HepG2 (cell line): ENCODE measurements around the gene CAVIN2.
A peak's percentile ranks its signal among the peaks of the same experiment; 100 is the strongest.

Experiments
- BHLHE40 ChIP-seq: IDR thresholded peaks from 2 replicates; pipeline ENCODE4 v1.6.1; 2011; ENCODE audit warnings: low read length, improper control_type of control experiment
- DNMT1 ChIP-seq: sonication (generic); formaldehyde crosslinking; IDR thresholded peaks from 2 replicates; pipeline ENCODE4 v1.5.1; 2020; ENCODE audit warnings: mild to moderate bottlenecking, missing genetic modification reagents
- KDM1A ChIP-seq: IDR thresholded peaks from 2 replicates; pipeline ENCODE4 v1.6.1; 2016; ENCODE audit warnings: missing compliant biosample characterization
- MTA1 ChIP-seq: sonication (generic); formaldehyde crosslinking; IDR thresholded peaks from 2 replicates; pipeline ENCODE4 v1.4.0; 2020; ENCODE audit warnings: missing genetic modification reagents, mild to moderate bottlenecking, borderline replicate concordance
- RARG ChIP-seq: sonication (generic); formaldehyde crosslinking; IDR thresholded peaks from 2 replicates; pipeline ENCODE4 v1.4.0; 2020; ENCODE audit warnings: low read depth, mild to moderate bottlenecking, missing genetic modification reagents
- SMAD1 ChIP-seq: sonication (generic); formaldehyde crosslinking; IDR thresholded peaks from 2 replicates; pipeline ENCODE4 v1.4.0; 2020; ENCODE audit warnings: missing genetic modification reagents, low read depth, mild to moderate bottlenecking, borderline replicate concordance
- ZNF282 ChIP-seq: fragments of 450-650 bp; IDR thresholded peaks from 2 replicates; pipeline ENCODE4 v1.6.1; 2018; ENCODE audit not compliant: partially characterized antibody
- ZNF530 ChIP-seq: sonication (generic); formaldehyde crosslinking; IDR thresholded peaks from 2 replicates; pipeline ENCODE4 v1.5.0; 2020; ENCODE audit warnings: low read depth, mild to moderate bottlenecking, missing genetic modification reagents
- TF ChIP-seq, protein P1 (sequence below): sonication (generic); formaldehyde crosslinking; conservative IDR thresholded peaks from 2 replicates; pipeline ENCODE4 v1.4.0; 2020; ENCODE audit warnings: missing genetic modification reagents
- TF ChIP-seq, protein P2 (sequence below): sonication (generic); formaldehyde crosslinking; IDR thresholded peaks from 2 replicates; pipeline ENCODE4 v1.4.0; 2020; ENCODE audit warnings: mild to moderate bottlenecking, missing genetic modification reagents

DNA sequence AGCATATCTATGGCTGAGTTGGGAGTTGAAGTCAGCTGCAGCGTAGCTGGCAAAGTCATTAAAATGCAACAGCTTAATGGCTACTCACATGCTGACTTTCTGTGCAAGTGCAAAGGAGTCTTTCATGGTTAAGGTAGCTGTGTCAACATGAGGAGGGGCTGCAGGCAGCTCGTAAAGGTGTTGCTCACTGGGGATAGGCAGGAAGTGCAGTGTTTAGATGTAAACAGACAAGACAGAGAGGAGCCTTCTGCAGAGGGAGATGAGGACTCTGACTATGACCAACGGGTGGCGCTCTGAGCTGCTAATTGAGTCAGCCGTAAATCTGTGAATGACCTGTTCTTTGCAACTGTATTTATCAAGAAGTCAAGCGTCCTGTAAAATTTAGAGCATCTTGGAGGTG, 22.3 kb upstream of the CAVIN2 start:
- TF ChIP-seq ZNF530 (CRISPR knock-in tag), result no peak
- TF ChIP-seq MTA1 (CRISPR knock-in tag), result no peak
- TF ChIP-seq KDM1A, result no peak
- no peak for TF ChIP-seq ZNF282
- TF ChIP-seq BHLHE40, result 0 out of 2 replicates have a peak, but pooled peaks have one; percentile 7
- no peak for TF ChIP-seq RARG (CRISPR knock-in tag)
- no peak for TF ChIP-seq SMAD1 (CRISPR knock-in tag)
- no peak for TF ChIP-seq DNMT1 (CRISPR knock-in tag)
- TF ChIP-seq, protein P1, sequence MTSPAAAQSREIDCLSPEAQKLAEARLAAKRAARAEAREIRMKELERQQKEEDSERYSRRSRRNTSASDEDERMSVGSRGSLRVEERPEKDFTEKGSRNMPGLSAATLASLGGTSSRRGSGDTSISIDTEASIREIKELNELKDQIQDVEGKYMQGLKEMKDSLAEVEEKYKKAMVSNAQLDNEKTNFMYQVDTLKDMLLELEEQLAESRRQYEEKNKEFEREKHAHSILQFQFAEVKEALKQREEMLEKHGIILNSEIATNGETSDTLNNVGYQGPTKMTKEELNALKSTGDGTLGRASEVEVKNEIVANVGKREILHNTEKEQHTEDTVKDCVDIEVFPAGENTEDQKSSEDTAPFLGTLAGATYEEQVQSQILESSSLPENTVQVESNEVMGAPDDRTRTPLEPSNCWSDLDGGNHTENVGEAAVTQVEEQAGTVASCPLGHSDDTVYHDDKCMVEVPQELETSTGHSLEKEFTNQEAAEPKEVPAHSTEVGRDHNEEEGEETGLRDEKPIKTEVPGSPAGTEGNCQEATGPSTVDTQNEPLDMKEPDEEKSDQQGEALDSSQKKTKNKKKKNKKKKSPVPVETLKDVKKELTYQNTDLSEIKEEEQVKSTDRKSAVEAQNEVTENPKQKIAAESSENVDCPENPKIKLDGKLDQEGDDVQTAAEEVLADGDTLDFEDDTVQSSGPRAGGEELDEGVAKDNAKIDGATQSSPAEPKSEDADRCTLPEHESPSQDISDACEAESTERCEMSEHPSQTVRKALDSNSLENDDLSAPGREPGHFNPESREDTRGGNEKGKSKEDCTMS (CRISPR knock-in tag), result no peak
- TF ChIP-seq, protein P2, sequence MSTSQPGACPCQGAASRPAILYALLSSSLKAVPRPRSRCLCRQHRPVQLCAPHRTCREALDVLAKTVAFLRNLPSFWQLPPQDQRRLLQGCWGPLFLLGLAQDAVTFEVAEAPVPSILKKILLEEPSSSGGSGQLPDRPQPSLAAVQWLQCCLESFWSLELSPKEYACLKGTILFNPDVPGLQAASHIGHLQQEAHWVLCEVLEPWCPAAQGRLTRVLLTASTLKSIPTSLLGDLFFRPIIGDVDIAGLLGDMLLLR (CRISPR knock-in tag), result no peak
